Stimulated activated CD8-positive, alpha-beta memory T cell treated with anti-CD3 and anti-CD28 coated beads, Interleukin-4, amount 100 ng/mL, for 1 hour (primary cell): ENCODE results near the gene DENND2A.
"Not testable (repeated sequence)": the region's sequence is repeated elsewhere in the genome, so short reads cannot be mapped to it uniquely, and the experiment has no call there.

ENCODE experiments used
- DNase-seq, 2 donors: peaks; one replicate each; pipeline ENCODE4 v3.0.0-alpha.2; 2020; ENCODE audit warnings: low read depth in 2 of 2, low spot score in 1 of 2

The DENND2A gene

GRCh38 chr7:140673063-140673773 lies 32.6 kb upstream of the DENND2A start:
- peak in 1 of 2 donors; percentile 25 for DNase-seq

GRCh38 chr7:140672382-140673062 lies 31.9 kb upstream of the DENND2A start, which contains the start of gene ADCK2:
Gene ADCK2, plus strand, starts transcription at chr7:140672945. Its CDS starts 386 bp downstream, at chr7:140673331.
- DNase-seq = peak in 1 of 2 donors; percentile 41

- DNase-seq = no peak
Measured at GRCh38 chr7:140671966-140672365, 31.4 kb upstream of the DENND2A start.

GRCh38 chr7:140670343-140670935 lies 29.8 kb upstream of the DENND2A start:
- no peak for DNase-seq

- not testable (repeated sequence) for DNase-seq
Measured at GRCh38 chr7:140669862-140670261, 29.2 kb upstream of the DENND2A start.

- no peak for DNase-seq
Measured at GRCh38 chr7:140669352-140669751, 28.7 kb upstream of the DENND2A start.

GRCh38 chr7:140668641-140669040 lies 28.0 kb upstream of the DENND2A start:
- no peak for DNase-seq

- no peak for DNase-seq
Measured at GRCh38 chr7:140667476-140667875, 26.9 kb upstream of the DENND2A start.

GRCh38 chr7:140662938-140663337 lies 22.3 kb upstream of the DENND2A start:
- DNase-seq = not testable (repeated sequence)

GRCh38 chr7:140661124-140661523 lies 20.5 kb upstream of the DENND2A start:
- no peak for DNase-seq

GRCh38 chr7:140659856-140660255 lies 19.2 kb upstream of the DENND2A start:
- DNase-seq = no peak

GRCh38 chr7:140657891-140658290 lies 17.3 kb upstream of the DENND2A start:
- DNase-seq = no peak

- no peak for DNase-seq
Measured at GRCh38 chr7:140656548-140657515, 16.2 kb upstream of the DENND2A start.

- no peak for DNase-seq
Measured at GRCh38 chr7:140655511-140656408, 15.1 kb upstream of the DENND2A start.

GRCh38 chr7:140654661-140655060 lies 14.0 kb upstream of the DENND2A start:
- no peak for DNase-seq

GRCh38 chr7:140654109-140654387 lies 13.4 kb upstream of the DENND2A start:
- DNase-seq = no peak

GRCh38 chr7:140653319-140654108 lies 12.9 kb upstream of the DENND2A start:
- no peak for DNase-seq

- DNase-seq = no peak
Measured at GRCh38 chr7:140650367-140650766, 9.8 kb upstream of the DENND2A start.

- no peak for DNase-seq
Measured at GRCh38 chr7:140649556-140650205, 9.1 kb upstream of the DENND2A start.
